Measurements from ENCODE around the gene SOS2. TPM values are rescaled to one million over a fixed set of nuclear protein-coding genes. Genes with fewer than 3 reads are reported as not detected.
"Not testable (repeated sequence)": the region's sequence is repeated elsewhere in the genome, so short reads cannot be mapped to it uniquely, and the experiment has no call there.

Gene SOS2
- total RNA-seq, 1 donor from 2014 or later, result 37.4 TPM

- DNase-seq, result peak; percentile 81
Measured at GRCh38 chr14:50225067-50225973, 6.1 kb downstream of the SOS2 start.

DNA sequence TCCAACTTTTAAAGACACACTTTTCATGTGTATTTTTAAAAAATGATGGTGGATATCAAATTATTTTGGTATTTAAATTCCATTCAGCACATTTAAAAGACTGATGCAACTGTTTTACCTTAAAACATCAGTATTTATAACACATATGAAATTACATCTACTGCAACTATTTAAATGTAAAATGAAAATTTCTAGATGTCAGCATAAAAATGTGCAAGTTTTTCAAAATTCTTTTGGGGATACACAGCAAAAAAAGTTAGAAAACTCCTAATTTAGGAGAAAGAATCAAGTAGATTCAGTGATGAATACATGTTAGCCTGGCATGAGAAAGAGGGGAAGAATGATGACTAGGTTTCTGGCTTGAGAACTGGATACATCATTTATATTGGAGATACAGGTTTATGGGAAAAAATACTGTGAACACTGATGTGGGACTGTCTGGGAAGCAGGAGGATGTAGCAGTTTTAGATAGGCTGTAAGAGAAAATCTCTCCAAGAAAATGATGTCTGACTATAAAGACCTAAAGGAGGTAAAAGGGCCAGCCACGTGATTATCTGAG is 9.2 kb downstream of the SOS2 start:
- no peak for DNase-seq

GRCh38 chr14:50218501-50218900 is 12.9 kb downstream of the SOS2 start:
- DNase-seq, result no peak

DNA sequence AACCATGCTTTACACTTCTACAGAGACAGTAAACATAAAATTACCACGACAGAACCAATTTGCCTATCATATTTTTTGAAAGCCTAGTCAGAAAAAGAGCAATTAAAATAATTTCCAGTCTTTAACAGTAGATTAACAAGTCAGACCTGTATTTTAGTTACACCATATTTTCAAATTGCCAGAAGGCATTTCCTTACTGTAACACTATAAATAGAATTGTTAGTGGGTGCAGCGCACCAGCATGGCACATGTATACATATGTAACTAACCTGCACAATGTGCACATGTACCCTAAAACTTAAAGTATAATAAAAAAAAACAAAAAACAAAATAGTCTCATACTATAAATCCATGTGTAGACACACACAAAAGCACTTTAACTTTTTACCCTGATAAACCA is 16.0 kb downstream of the SOS2 start:
- DNase-seq, result no peak

GRCh38 chr14:50213795-50214194 is 17.6 kb downstream of the SOS2 start:
- DNase-seq, result no peak

DNA sequence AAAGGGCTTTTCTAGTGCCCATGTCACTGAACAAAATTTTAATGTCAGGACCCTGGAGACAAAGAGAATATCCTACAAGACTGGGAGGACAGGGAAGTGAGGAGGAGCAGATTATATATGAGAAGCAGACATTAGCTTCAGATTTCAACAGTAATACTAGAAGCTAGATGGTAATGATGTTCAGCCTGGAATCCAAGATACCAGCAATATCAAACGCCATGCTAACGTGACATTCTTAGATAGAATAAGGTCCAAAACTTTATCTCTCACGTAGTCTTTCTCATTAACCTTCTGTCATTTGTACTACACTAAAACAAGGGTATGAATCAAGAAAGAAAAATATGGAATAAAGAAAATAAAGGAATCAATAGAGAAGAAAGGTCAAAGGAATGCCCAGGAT is 18.7 kb downstream of the SOS2 start:
- no peak for DNase-seq

- no peak for DNase-seq
Measured at GRCh38 chr14:50210074-50210473, 21.3 kb downstream of the SOS2 start.

DNA sequence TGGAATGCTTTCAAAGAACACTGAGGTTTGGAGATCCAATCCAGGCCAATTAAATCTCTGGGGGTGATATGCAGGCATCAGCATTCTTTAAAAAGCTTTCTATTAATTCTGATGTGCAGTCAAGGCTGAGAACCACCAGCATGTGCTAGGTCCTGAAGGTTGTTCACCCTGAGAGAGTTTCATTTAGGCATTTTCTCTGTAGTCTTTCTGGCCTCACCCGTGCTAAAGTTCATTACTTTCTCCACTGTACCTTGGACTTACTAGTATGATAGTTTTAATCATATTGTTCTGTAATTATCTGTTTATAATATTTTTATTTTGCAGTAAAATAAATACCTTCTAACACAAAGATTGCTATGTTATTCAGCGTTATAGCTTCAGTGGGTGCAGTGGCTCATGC is 32.9 kb downstream of the SOS2 start:
- no peak for DNase-seq

DNA sequence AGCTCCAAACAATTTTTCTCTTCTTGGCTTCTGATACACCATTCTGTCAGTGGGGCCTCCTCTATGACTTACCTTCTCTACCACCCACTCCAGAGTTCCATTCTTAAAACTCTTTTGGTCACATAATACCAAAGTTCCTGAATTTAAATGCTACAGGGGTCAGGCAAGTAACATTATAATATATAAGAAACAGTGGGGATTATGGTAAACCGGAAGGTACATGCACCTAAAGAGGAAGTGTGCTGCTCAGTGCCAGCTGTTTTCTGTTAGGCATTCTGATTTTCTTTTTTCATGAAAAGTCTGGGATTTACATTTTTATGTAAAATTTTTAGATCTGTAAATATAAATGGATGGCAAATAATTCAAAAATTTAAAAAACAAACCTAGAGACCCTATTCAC is 39.9 kb downstream of the SOS2 start:
- no peak for DNase-seq

DNA sequence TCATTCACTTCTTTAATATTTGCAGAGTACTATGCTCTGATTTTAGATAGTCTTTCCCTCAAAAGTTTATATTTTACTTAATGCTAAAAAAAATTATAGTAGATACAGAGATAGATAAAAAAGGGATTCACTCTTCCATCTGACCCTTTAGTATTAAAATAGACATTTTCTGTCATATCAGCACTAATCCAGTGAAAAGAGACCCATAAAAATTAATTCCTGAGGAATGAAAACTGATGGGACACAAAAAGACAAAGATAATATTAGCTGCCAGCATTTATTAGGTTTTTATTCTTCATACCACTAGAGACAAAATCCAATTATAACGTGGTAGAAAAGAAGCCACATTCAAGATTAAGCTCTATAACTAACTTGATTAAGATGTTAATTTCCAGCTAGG is 45.3 kb downstream of the SOS2 start:
- no peak for DNase-seq

GRCh38 chr14:50173891-50174290 is 57.5 kb downstream of the SOS2 start:
- DNase-seq, result no peak

- DNase-seq, result no peak
Measured at GRCh38 chr14:50171895-50172294, 59.5 kb downstream of the SOS2 start.

DNA sequence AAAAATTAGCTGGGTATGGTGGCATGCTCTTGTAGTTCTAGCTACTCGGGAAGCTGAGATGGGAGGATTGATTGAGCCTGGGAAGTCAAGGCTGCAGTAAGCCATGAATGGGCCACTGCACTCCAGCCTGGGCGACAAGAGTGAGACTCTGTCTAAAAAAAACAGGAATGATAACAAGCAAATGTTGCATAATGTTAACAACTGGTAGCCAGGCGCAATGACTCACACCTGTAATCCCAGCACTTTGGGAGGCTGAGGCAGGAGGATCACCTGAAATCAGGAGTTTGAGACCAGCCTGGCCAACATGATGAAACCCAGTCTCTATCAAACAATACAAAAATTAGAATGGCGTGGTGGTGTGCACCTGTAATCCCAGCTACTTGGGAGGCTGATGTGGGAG is 64.0 kb downstream of the SOS2 start:
- not testable (repeated sequence) for DNase-seq

- DNase-seq, result no peak
Measured at GRCh38 chr14:50156111-50156510, 75.3 kb downstream of the SOS2 start.

DNA sequence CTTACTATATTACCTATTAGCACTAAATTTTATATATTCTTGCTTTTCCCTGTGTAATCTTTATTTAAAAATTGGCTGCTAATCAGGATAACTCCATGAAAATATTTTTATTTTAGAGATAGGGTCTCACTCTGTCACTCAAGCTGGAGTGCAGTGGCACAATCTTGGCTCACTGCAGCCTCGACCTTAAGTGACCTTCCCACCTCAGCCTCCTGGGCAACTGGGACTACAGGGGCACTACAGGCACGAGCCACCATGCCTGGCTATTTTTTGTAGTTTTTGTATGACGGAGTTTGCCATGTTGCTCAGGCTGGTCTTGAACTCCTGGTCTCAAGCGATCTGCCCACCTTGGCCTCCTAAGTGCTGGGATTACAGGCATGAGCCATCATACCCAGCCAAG is 82.6 kb downstream of the SOS2 start:
- DNase-seq, result no peak

DNA sequence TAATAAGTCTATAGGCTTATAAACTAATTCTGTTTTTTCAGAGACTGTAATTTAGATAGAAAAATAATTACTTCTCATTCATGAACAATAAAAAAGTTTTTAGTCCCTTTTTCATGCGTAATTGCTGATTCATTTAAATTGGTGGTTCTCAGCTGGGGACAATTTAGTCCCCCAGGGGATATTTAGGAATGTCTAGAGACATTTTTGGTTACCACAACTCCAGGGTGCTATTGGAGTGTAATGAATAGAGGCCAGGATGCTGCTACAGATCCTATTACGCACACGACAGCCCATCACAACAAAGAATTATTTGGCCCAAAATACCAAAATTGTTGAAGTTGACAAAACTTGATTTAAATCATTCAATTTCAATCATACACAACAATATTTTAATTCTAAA is 92.2 kb downstream of the SOS2 start:
- no peak for DNase-seq

DNA sequence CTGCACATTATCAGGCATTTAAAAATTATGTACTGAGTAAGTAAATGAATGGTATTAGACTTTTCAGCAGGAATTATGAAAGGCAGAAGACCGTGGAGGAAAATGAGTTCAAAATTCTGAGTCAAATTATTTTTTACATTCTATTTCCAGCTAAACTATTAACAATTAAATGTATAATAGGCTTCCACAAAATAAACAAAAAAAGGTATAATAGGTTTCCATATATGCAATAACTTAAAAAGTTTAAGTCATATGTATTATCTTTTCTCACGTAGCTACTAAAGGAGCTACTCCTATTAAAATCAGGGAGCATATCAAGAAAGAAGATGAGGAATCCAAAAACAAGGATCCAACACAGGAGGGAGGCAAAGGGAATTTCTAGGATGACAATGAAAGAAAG is 103.6 kb downstream of the SOS2 start:
- DNase-seq, result no peak

DNA sequence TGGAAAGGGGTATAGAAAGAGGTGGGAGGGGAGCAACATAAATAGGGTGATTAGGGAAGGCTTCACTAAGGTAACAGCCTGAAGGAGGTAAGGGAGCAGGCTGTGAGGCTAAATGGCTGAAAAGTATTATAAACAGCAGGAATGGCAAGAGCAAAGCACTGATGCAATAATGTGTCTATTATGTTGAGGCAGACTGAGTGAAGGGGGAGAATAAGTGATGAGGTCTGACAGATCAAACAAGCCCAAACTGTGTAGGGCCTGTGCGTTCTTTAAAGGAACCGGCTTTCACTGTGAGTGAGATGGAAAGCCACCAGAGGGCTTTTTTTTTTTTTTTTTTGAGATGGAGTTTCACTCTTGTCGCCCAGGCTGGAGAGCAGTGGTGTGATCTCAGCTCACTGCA is 108.3 kb downstream of the SOS2 start:
- DNase-seq, result no peak

GRCh38 chr14:50122291-50122690 is 109.1 kb downstream of the SOS2 start:
- DNase-seq, result no peak

DNA sequence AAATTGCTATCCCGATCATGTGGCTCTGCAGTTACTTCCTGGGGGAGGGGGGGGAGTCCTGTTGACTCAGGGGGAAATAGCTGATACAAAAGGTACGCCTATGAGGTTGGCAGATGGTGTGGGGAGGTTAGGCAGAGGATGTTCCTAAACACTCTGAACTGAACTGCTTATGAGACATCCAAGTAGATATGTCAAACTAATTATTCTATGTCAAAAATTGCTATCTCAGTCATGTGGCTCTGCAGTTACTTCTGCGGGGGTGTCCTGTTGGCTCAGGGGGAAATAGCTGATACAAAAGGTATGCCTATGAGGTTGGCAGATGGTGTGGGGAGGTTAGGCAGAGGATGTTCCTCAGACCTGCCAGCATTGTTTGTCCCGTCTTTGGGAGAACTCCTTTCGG is 109.9 kb downstream of the SOS2 start:
- DNase-seq, result no peak

GRCh38 chr14:50117456-50117855 is 113.9 kb downstream of the SOS2 start:
- DNase-seq, result no peak

DNA sequence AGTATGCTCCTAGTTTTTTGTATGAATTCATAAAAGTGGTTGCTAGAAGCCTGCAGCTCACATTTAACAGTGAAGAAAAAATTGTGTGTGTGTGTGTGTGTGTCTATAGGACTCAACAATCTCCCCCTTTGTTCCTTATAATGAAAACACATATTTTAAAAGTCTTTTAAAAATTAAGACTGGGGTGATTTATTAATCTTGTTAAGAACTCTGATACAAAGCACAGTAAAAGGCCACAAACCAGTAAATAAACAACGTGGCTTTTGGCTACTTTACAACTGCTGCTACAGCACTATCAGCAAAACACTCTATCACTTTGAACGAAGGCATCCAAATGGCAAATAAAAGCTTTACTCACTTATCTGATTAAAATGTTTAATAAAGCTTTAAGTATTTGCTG is 114.4 kb downstream of the SOS2 start:
- no peak for DNase-seq

- DNase-seq, result peak; percentile 96
Measured at GRCh38 chr14:50116181-50116956, 115.0 kb downstream of the SOS2 start, which contains the start of gene VCPKMT. Gene VCPKMT (minus strand): TSS chr14:50116572. CDS start chr14:50116552, 20 bp downstream.

Measured in dermis blood vessel endothelial cell (primary cell).